ENCODE measurements around the gene GOLGA6L2. TPM values are rescaled to one million over a fixed set of nuclear protein-coding genes. Genes with fewer than 3 reads are reported as not detected.
"Not testable (repeated sequence)": the region's sequence is repeated elsewhere in the genome, so short reads cannot be mapped to it uniquely, and the experiment has no call there.

The GOLGA6L2 gene
- total RNA-seq, 1 donor from 2014 or later = not detected

- no peak for DNase-seq (ENCODE audit: low read depth)
These were observed 22.7 kb downstream of the GOLGA6L2 start for GRCh38 chr15:23424111-23424904.

- DNase-seq (ENCODE audit: low read depth) = peak; percentile 6
These were observed 23.9 kb downstream of the GOLGA6L2 start for GRCh38 chr15:23422946-23423708.

- DNase-seq (ENCODE audit: low read depth) = no peak
These were observed 24.7 kb downstream of the GOLGA6L2 start for GRCh38 chr15:23422099-23422945.

- no peak for DNase-seq (ENCODE audit: low read depth)
These were observed 26.1 kb downstream of the GOLGA6L2 start for GRCh38 chr15:23420806-23421575.

GRCh38 chr15:23416349-23417276, 30.4 kb downstream of the GOLGA6L2 start:
- DNase-seq (ENCODE audit: low read depth) = peak; percentile 4

- not testable (repeated sequence) for DNase-seq (ENCODE audit: low read depth)
These were observed 31.2 kb downstream of the GOLGA6L2 start for GRCh38 chr15:23415866-23416265.

- DNase-seq (ENCODE audit: low read depth) = no peak
These were observed 31.6 kb downstream of the GOLGA6L2 start for GRCh38 chr15:23415321-23415865.

GRCh38 chr15:23412881-23413600, 34.0 kb downstream of the GOLGA6L2 start:
- not testable (repeated sequence) for DNase-seq (ENCODE audit: low read depth)

- DNase-seq (ENCODE audit: low read depth) = no peak
These were observed 35.2 kb downstream of the GOLGA6L2 start for GRCh38 chr15:23411841-23412240.

GRCh38 chr15:23403550-23403949, 43.5 kb downstream of the GOLGA6L2 start:
- DNase-seq (ENCODE audit: low read depth) = no peak

- DNase-seq (ENCODE audit: low read depth) = no peak
These were observed 44.5 kb downstream of the GOLGA6L2 start for GRCh38 chr15:23402544-23402943.

- DNase-seq (ENCODE audit: low read depth) = no peak
These were observed 44.9 kb downstream of the GOLGA6L2 start for GRCh38 chr15:23402140-23402539.

GRCh38 chr15:23401627-23402026, 45.4 kb downstream of the GOLGA6L2 start:
- DNase-seq (ENCODE audit: low read depth) = no peak

GRCh38 chr15:23399207-23399606, 47.8 kb downstream of the GOLGA6L2 start:
- not testable (repeated sequence) for DNase-seq (ENCODE audit: low read depth)

GRCh38 chr15:23398357-23398756, 48.7 kb downstream of the GOLGA6L2 start:
- not testable (repeated sequence) for DNase-seq (ENCODE audit: low read depth)

- no peak for DNase-seq (ENCODE audit: low read depth)
These were observed 49.3 kb downstream of the GOLGA6L2 start for GRCh38 chr15:23397779-23398178.

- no peak for DNase-seq (ENCODE audit: low read depth)
These were observed 51.2 kb downstream of the GOLGA6L2 start for GRCh38 chr15:23395832-23396231.

- no peak for DNase-seq (ENCODE audit: low read depth)
These were observed 51.9 kb downstream of the GOLGA6L2 start for GRCh38 chr15:23395030-23395692.

All from myocyte (in vitro differentiated cells).